Hepatocyte (in vitro differentiated cells): ENCODE data around the gene SLC39A11.

ENCODE experiments used
- EZH2 ChIP-seq: fragments of 200-600 bp; sonication (generic); IDR thresholded peaks from 2 replicates; pipeline ENCODE4 v1.6.1; 2016; ENCODE audit warnings: antibody characterized with exemption, mild to moderate bottlenecking, borderline replicate concordance
- TF ChIP-seq, protein P1 (sequence below): fragments of 200-600 bp; sonication (generic); IDR thresholded peaks from 2 replicates; pipeline ENCODE4 v1.5.1; 2016; ENCODE audit warnings: antibody characterized with exemption, mild to moderate bottlenecking; ENCODE audit not compliant: poor library complexity

- TF ChIP-seq, protein P1, sequence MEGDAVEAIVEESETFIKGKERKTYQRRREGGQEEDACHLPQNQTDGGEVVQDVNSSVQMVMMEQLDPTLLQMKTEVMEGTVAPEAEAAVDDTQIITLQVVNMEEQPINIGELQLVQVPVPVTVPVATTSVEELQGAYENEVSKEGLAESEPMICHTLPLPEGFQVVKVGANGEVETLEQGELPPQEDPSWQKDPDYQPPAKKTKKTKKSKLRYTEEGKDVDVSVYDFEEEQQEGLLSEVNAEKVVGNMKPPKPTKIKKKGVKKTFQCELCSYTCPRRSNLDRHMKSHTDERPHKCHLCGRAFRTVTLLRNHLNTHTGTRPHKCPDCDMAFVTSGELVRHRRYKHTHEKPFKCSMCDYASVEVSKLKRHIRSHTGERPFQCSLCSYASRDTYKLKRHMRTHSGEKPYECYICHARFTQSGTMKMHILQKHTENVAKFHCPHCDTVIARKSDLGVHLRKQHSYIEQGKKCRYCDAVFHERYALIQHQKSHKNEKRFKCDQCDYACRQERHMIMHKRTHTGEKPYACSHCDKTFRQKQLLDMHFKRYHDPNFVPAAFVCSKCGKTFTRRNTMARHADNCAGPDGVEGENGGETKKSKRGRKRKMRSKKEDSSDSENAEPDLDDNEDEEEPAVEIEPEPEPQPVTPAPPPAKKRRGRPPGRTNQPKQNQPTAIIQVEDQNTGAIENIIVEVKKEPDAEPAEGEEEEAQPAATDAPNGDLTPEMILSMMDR = no peak
- no peak for TF ChIP-seq EZH2
These were observed 144.4 kb downstream of the SLC39A11 start for GRCh38 chr17:72948115-72948514.
